ENCODE results near the gene OGFOD2.

Gene OGFOD2

DNA sequence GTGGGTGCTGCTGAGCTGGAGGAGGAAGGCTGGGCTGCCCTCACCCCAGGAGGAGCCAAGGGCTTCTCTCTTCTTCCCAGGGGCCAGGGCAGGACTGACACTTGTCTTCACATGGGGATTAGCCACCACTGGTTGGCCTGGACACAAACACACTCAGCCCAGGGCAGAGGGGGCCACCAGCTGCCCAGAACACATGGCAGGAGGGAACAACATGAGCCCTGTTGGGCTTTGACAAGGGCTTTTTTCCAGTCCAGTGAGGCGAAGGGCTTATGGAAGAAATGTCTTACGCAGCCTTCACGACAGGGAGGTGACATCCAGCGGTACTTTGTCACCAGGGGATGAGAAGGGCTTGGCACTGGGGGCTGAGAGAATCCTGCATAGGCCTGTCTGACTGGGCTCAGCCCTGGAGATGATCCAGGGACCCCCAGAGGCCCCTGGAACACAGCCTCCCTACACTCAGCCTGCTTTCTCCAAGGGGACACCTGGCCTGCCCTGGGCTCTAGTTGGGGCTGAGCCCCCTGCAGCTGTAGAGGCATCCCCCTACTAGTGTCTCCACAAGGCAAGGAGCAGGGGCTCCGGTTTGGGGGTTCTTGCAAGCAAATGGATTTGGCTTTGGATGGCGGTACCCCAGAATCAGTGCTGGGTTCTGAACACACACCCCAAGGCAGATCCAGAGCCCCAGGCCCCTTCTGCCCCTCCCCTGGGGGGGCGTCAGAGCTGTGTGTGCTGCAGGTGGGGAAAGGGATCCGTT, 24.3 kb downstream of the OGFOD2 start:
- Histone ChIP-seq H3K4me3 (ENCODE audit: low read depth, low read length, poor library complexity, severe bottlenecking) (no peak overlapping the region), H3K27me3 (ENCODE audit: insufficient read depth, low read length) (no peaks in the 10 kb centered on the region), H3K9ac (ENCODE audit: low read length) (no peak overlapping the region), H3K9me3 (ENCODE audit: low read length) (no peaks in the 10 kb centered on the region), H3K79me2 (ENCODE audit: insufficient read depth, low read length) (no peaks in the 10 kb centered on the region), H4K20me1 (ENCODE audit: insufficient read depth, low read length) (no peaks in the 10 kb centered on the region), H3F3A (ENCODE audit: insufficient read depth, low read length) (no peaks in the 10 kb centered on the region), H3K27ac (ENCODE audit: low read depth, low read length, poor library complexity, severe bottlenecking) (no peak overlapping the region), H2AFZ (ENCODE audit: low read length) (no peak overlapping the region), H3K4me2 (ENCODE audit: low read length) (no peak overlapping the region), H3K4me1 (ENCODE audit: insufficient read depth, low read length, severe bottlenecking) (no peaks in the 10 kb centered on the region), H3K36me3 (ENCODE audit: insufficient read depth, low read length) (peaks cover 85% of the 10 kb centered on the region), H3K9me2 (ENCODE audit: low read depth, low read length) (no peaks in the 10 kb centered on the region)
- no peak for TF ChIP-seq EZH2 (IDR thresholded peaks at IDR 0.05; ENCODE audit: borderline replicate concordance, low read length)
- TF ChIP-seq, protein P1, sequence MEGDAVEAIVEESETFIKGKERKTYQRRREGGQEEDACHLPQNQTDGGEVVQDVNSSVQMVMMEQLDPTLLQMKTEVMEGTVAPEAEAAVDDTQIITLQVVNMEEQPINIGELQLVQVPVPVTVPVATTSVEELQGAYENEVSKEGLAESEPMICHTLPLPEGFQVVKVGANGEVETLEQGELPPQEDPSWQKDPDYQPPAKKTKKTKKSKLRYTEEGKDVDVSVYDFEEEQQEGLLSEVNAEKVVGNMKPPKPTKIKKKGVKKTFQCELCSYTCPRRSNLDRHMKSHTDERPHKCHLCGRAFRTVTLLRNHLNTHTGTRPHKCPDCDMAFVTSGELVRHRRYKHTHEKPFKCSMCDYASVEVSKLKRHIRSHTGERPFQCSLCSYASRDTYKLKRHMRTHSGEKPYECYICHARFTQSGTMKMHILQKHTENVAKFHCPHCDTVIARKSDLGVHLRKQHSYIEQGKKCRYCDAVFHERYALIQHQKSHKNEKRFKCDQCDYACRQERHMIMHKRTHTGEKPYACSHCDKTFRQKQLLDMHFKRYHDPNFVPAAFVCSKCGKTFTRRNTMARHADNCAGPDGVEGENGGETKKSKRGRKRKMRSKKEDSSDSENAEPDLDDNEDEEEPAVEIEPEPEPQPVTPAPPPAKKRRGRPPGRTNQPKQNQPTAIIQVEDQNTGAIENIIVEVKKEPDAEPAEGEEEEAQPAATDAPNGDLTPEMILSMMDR (IDR thresholded peaks at IDR 0.05; ENCODE audit: low read length) = no peak

DNA sequence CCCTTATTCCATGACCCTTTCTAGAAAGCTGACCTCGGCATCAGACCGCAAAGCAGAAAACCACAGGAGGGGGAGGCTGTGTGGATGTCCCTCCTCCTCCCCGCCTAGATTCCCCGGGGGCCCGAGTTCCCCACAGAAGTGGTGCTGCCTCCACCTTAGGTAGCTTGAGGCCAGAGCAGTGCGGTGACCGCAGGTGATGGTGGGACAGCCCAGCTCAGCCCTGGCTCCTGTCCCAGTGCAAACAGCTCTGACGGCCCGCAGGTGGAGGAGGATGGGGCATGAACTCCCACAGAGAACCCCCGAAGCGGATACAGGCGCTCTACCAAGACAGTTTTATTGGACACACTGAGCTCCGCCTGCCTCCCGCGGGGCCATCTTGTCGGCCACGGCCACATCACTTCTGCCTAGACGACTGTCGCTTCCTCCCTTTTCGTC, 25.0 kb downstream of the OGFOD2 start:
- Histone ChIP-seq H3K9me3 (ENCODE audit: low read length) (no peaks in the 10 kb centered on the region), H3K4me3 (ENCODE audit: low read depth, low read length, poor library complexity, severe bottlenecking) (no peak overlapping the region), H3F3A (ENCODE audit: insufficient read depth, low read length) (no peaks in the 10 kb centered on the region), H3K27ac (ENCODE audit: low read depth, low read length, poor library complexity, severe bottlenecking) (no peak overlapping the region), H3K4me2 (ENCODE audit: low read length) (no peak overlapping the region), H3K4me1 (ENCODE audit: insufficient read depth, low read length, severe bottlenecking) (no peaks in the 10 kb centered on the region), H2AFZ (ENCODE audit: low read length) (no peak overlapping the region), H3K9ac (ENCODE audit: low read length) (no peak overlapping the region), H3K9me2 (ENCODE audit: low read depth, low read length) (no peaks in the 10 kb centered on the region), H4K20me1 (ENCODE audit: insufficient read depth, low read length) (no peaks in the 10 kb centered on the region), H3K79me2 (ENCODE audit: insufficient read depth, low read length) (no peaks in the 10 kb centered on the region), H3K36me3 (ENCODE audit: insufficient read depth, low read length) (peaks cover 85% of the 10 kb centered on the region), H3K27me3 (ENCODE audit: insufficient read depth, low read length) (no peaks in the 10 kb centered on the region)
- TF ChIP-seq, protein P1 (IDR thresholded peaks at IDR 0.05; ENCODE audit: low read length) = no peak
- TF ChIP-seq EZH2 (IDR thresholded peaks at IDR 0.05; ENCODE audit: borderline replicate concordance, low read length) = no peak

DNA sequence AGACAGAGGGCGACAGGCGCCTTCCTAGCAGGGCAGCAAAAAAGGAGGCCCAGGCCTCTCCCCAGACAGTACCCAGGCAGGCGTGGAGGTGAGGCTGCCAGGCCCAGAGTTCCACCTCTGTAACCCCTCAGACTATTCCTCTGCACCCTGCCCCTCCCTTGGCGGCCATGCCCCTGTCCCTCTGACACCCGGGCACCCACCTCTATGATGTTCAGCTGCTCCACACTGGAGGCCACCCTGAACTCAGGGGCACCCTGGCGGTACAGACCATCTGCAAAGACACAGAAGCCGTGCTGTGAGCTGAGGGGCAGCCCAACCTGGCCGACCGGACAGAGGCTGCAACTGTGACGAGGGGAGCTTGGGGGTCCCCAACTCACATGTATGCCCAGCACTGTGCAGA, 25.5 kb downstream of the OGFOD2 start:
- Histone ChIP-seq H3K4me3 (ENCODE audit: low read depth, low read length, poor library complexity, severe bottlenecking) (no peak overlapping the region), H3K9me3 (ENCODE audit: low read length) (no peaks in the 10 kb centered on the region), H2AFZ (ENCODE audit: low read length) (no peak overlapping the region), H3K27me3 (ENCODE audit: insufficient read depth, low read length) (no peaks in the 10 kb centered on the region), H3F3A (ENCODE audit: insufficient read depth, low read length) (no peaks in the 10 kb centered on the region), H3K9ac (ENCODE audit: low read length) (no peak overlapping the region), H3K79me2 (ENCODE audit: insufficient read depth, low read length) (no peaks in the 10 kb centered on the region), H3K27ac (ENCODE audit: low read depth, low read length, poor library complexity, severe bottlenecking) (no peak overlapping the region), H3K36me3 (ENCODE audit: insufficient read depth, low read length) (peaks cover 85% of the 10 kb centered on the region), H4K20me1 (ENCODE audit: insufficient read depth, low read length) (no peaks in the 10 kb centered on the region), H3K9me2 (ENCODE audit: low read depth, low read length) (no peaks in the 10 kb centered on the region), H3K4me2 (ENCODE audit: low read length) (no peak overlapping the region), H3K4me1 (ENCODE audit: insufficient read depth, low read length, severe bottlenecking) (no peaks in the 10 kb centered on the region)
- TF ChIP-seq, protein P1 (IDR thresholded peaks at IDR 0.05; ENCODE audit: low read length) = no peak
- TF ChIP-seq EZH2 (IDR thresholded peaks at IDR 0.05; ENCODE audit: borderline replicate concordance, low read length) = no peak
